OCI-LY7 (cell line): ENCODE data around the gene C10orf62. TPM values are rescaled to one million over a fixed set of nuclear protein-coding genes. Genes with fewer than 3 reads are reported as not detected.

Experiments
- Bru-seq: library from RNA; stranded (reverse); fragments of 400-500 nt; gene quantifications from one replicate; lab custom pipeline; 2021; lab: Mats Ljungman, UMichigan
- BruChase-seq, 2 experiments: library from RNA; stranded (reverse); fragments of 400-500 nt; gene quantifications; one replicate each; lab custom pipeline; 2021; lab: Mats Ljungman, UMichigan
- BruUV-seq: library from RNA; stranded (reverse); fragments of 400-500 nt; replicated peaks from 2 replicates; lab custom pipeline; 2021; lab: Mats Ljungman, UMichigan
- CTCF ChIA-PET: fragments of 300-600 bp; sonication (Branson Sonifier 250); formaldehyde crosslinking; loops from one replicate; lab custom pipeline; 2022; ENCODE audit warnings: antibody characterized with exemption; ENCODE audit not compliant: unreplicated experiment; lab: Charles Lee
- POLR2A ChIA-PET: fragments of 300-600 bp; sonication (Branson Sonifier 250); formaldehyde crosslinking; loops from one replicate; lab custom pipeline; 2022; ENCODE audit warnings: antibody characterized with exemption; lab: Charles Lee
- DNase-seq: peaks from one replicate; pipeline ENCODE4 v3.0.0-alpha.2; 2015; ENCODE audit warnings: low spot score
- H2AFZ ChIP-seq: fragments of 200-600 bp; sonication (generic), shearing (Covaris generic); 2 replicates; pipeline ENCODE4 v1.6.1; 2014; ENCODE audit warnings: mild to moderate bottlenecking, antibody characterized with exemption, low read length, moderate library complexity
- H3K27ac ChIP-seq: fragments of 200-600 bp; sonication (generic); 2 replicates; pipeline ENCODE4 v1.5.1; 2014; ENCODE audit warnings: mixed run types, low read depth, mild to moderate bottlenecking, moderate library complexity, low read length, inconsistent platforms; ENCODE audit not compliant: poor library complexity, severe bottlenecking
- H3K36me3 ChIP-seq: fragments of 200-600 bp; sonication (generic); 2 replicates; pipeline ENCODE4 v1.6.1; 2014; ENCODE audit warnings: mild to moderate bottlenecking, antibody characterized with exemption, low read length, moderate library complexity, mixed read lengths; ENCODE audit not compliant: insufficient read depth
- H3K4me1 ChIP-seq: fragments of 200-600 bp; sonication (generic); 2 replicates; pipeline ENCODE4 v1.5.1; 2014; ENCODE audit warnings: mild to moderate bottlenecking, low read length; ENCODE audit not compliant: insufficient read depth, poor library complexity, severe bottlenecking
- H3K4me2 ChIP-seq: fragments of 200-600 bp; sonication (generic); 2 replicates; pipeline ENCODE4 v1.6.1; 2014; ENCODE audit warnings: mild to moderate bottlenecking, low read length
- H3K4me3 ChIP-seq: fragments of 200-600 bp; sonication (generic); 2 replicates; pipeline ENCODE4 v1.5.1; 2014; ENCODE audit warnings: mild to moderate bottlenecking, low read depth, low read length; ENCODE audit not compliant: poor library complexity, severe bottlenecking
- H3K79me2 ChIP-seq: fragments of 200-600 bp; sonication (generic); 2 replicates; pipeline ENCODE4 v1.6.1; 2016; ENCODE audit warnings: low read depth, mild to moderate bottlenecking, low read length, moderate library complexity, mixed read lengths; ENCODE audit not compliant: insufficient read depth
- H3K9me2 ChIP-seq: fragments of 200-600 bp; sonication (generic); 2 replicates; pipeline ENCODE4 v1.6.1; 2016; ENCODE audit warnings: mild to moderate bottlenecking, low read length, mixed read lengths; ENCODE audit not compliant: insufficient read depth
- H3K9me3 ChIP-seq: fragments of 200-600 bp; sonication (generic); 2 replicates; pipeline ENCODE4 v1.6.1; 2014; ENCODE audit warnings: mild to moderate bottlenecking, mixed run types, low read length, mixed read lengths
- H4K20me1 ChIP-seq: fragments of 200-600 bp; sonication (generic); 2 replicates; pipeline ENCODE4 v1.6.1; 2014; ENCODE audit warnings: mild to moderate bottlenecking, antibody characterized with exemption, low read length, moderate library complexity, mixed read lengths; ENCODE audit not compliant: insufficient read depth
- CTCF ChIP-seq: fragments of 200-600 bp; sonication (generic); conservative IDR thresholded peaks from 2 replicates; pipeline ENCODE4 v1.5.1; 2014; ENCODE audit warnings: mild to moderate bottlenecking, antibody characterized with exemption, low read length, moderate library complexity, mixed read lengths
- EZH2phosphoT487 ChIP-seq: fragments of 200-600 bp; sonication (generic); IDR thresholded peaks from 2 replicates; pipeline ENCODE4 v1.6.1; 2018; ENCODE audit warnings: low read depth, borderline replicate concordance, mild to moderate bottlenecking, mixed run types, antibody characterized with exemption, low read length, moderate library complexity, mixed read lengths
- intact Hi-C: fragments of 100-400 bp; cut with micrococcal nuclease; formaldehyde crosslinking; loops from one replicate; pipeline ENCODE4 v1.10.0; 2022; ENCODE audit not compliant: unreplicated experiment
- long read RNA-seq: library from polyadenylated mRNA; stranded (forward); transcript quantifications from one replicate; pipeline ENCODE4 v2.0.0, GENCODE V29; 2022
- total RNA-seq, 2 experiments: library from RNA; depleted of rRNA in 1 of 2; stranded (reverse); fragments of >200 nt in 1 of 2; shearing (Covaris generic) in 1 of 2; gene quantifications; 2 replicates each; pipeline ENCODE4 v1.2.3, GENCODE V29; 2014 to 2022

The C10orf62 gene, protein sequence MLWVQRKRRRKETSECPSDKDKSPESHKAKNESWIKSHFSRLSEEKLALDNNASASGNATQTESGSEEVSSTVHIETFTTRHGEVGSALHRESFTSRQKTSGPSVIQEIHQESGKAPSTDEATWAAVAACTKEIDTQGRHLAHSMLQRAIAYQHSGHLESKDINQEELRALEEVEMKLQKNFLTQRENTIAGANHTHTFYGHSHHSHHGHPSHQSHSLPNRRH
- total RNA-seq (2014; rRNA removed; shearing (Covaris generic)): not detected in 2 replicates
- total RNA-seq (2022): not detected in 2 replicates
- Bru-seq, nascent RNA: not detected
- not detected for BruChase-seq, experiment 1, labeled RNA remaining after a 6-hour chase
- not detected for BruChase-seq, experiment 2, labeled RNA remaining after a 2-hour chase
- long read RNA-seq: 0 reads

DNA sequence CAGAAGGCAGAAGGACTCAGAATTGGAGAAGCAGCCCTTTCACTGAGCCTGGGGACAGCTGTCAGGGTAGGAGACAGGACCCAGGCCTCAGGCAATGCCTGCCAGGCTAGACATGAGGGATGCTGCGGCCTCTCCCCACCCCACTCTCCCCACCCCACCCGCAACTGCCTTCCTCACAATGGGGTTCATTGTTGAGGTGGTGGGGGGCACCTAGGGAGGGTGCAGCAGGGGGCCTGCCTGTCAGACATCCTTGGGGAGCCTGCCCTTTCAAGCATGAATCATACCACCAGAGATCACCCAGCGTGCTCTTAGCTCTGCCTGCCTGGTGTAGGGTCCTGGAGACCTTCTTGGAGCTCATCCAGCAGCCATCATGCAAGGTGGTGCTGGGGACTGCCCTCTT lies at the start of gene C10orf62:
TSS of gene C10orf62 (plus strand) at position 243 of the 400 bp plus-strand sequence. CDS start 177 bp downstream, outside the sequence.
- intact Hi-C loops: no loop called here
- POLR2A ChIA-PET: interaction anchor here (0.6 kb wide), 1 partner anchor 48 kb away, joined by 5 read pairs; no protein-coding TSS in a partner anchor
- no TSS peak for BruUV-seq

DNA sequence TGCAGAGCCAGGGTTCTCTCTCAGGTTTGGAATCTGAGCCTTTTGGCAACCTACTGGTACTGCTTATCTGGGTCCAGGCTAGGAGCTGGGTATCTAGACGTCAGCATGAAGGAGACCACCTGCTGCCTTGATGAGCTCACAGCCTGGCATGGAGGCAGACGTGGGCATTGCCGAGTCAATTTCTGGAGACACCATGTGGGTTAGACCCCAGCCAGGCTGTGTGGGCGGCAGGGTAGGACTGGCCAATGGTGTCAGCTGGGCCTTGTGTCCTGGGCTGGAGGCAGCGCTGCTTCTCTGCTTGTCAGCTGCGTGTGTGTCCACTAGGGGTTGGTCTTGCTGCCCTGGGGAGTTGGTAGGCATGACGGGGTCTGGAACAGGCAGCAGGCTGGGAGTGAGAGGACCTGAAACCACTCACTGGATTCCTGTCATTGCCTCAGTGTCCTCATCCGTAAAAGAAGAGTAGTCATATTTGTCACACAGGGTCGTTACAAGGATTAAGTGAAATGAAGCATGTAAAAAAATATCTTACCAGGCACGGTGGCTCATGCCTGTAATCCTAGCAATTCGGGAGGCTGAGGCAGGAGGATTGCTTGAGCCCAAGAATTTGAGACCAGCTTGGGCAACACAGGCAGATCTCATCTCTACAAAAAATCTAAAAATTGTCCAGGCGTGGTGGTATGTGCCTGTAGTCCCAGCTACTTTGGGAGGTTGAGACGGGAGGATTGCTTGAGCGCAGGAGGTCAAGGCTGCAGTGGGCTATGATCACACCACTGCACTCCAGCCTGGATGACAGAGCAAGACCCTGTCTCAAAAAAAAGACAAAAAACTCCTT lies 48.6 kb upstream of the C10orf62 start:
- no peak for DNase-seq
- Histone ChIP-seq H3K4me1 (no peaks in the 10 kb centered on the region), H3K9me2 (no peaks in the 10 kb centered on the region), H3K9me3 (no peaks in the 10 kb centered on the region), H3K4me2 (no peak overlapping the region), H4K20me1 (no peaks in the 10 kb centered on the region), H3K27ac (no peak overlapping the region), H3K4me3 (no peak overlapping the region), H3K79me2 (no peaks in the 10 kb centered on the region), H3K36me3 (no peaks in the 10 kb centered on the region), H2AFZ (no peak overlapping the region)
- intact Hi-C loops: no loop called here
- ChIA-PET CTCF (no interaction called here), POLR2A (interaction anchor here (0.7 to 1.4 kb wide), 2 partner anchors 73 to 325 kb away, joined by 4 read pairs; no protein-coding TSS in a partner anchor)
- TF ChIP-seq CTCF: no peak
- no peak for TF ChIP-seq EZH2phosphoT487
- no TSS peak for BruUV-seq

More for the DNA sequence above, at the start of gene C10orf62:
- peaks cover 15% of the 10 kb centered on the region for H3K4me1 ChIP-seq
- no peaks in the 10 kb centered on the region for H4K20me1 ChIP-seq
- no peaks in the 10 kb centered on the region for H3K79me2 ChIP-seq
- H3K4me2 ChIP-seq: no peak within 1 kb of the TSS
- H3K9me3 ChIP-seq: no peaks in the 10 kb centered on the region
- no peaks in the 10 kb centered on the region for H3K36me3 ChIP-seq
- no peak within 1 kb of the TSS for H3K27ac ChIP-seq
- DNase-seq: no peak
- no peak for TF ChIP-seq EZH2phosphoT487
- no peak for TF ChIP-seq CTCF
- no peak within 1 kb of the TSS for H2AFZ ChIP-seq
- H3K9me2 ChIP-seq: no peaks in the 10 kb centered on the region
- CTCF ChIA-PET: no interaction called here
- no peak within 1 kb of the TSS for H3K4me3 ChIP-seq
